ENCODE data around the gene VAV3.
"Not testable (repeated sequence)": the region's sequence is repeated elsewhere in the genome, so short reads cannot be mapped to it uniquely, and the experiment has no call there.

The VAV3 gene

GRCh38 chr1:107786203-107786845 is 178.7 kb downstream of the VAV3 start:
- no peak for DNase-seq

GRCh38 chr1:107785496-107786202 is 179.3 kb downstream of the VAV3 start:
- DNase-seq = peak; percentile 5

GRCh38 chr1:107782217-107782845 is 182.6 kb downstream of the VAV3 start:
- peak; percentile 38 for DNase-seq

GRCh38 chr1:107781245-107781644 is 183.7 kb downstream of the VAV3 start:
- no peak for DNase-seq

GRCh38 chr1:107777664-107778047 is 187.3 kb downstream of the VAV3 start:
- no peak for DNase-seq

GRCh38 chr1:107776900-107777663 is 187.9 kb downstream of the VAV3 start:
- peak; percentile 31 for DNase-seq

GRCh38 chr1:107771377-107771776 is 193.6 kb downstream of the VAV3 start:
- no peak for DNase-seq

GRCh38 chr1:107767156-107767582 is 197.8 kb downstream of the VAV3 start:
- DNase-seq = no peak

GRCh38 chr1:107766533-107766932 is 198.4 kb downstream of the VAV3 start:
- DNase-seq = no peak

- no peak for DNase-seq
Measured at GRCh38 chr1:107762751-107763390, 202.1 kb downstream of the VAV3 start.

GRCh38 chr1:107760065-107760464 is 204.9 kb downstream of the VAV3 start:
- DNase-seq = no peak

- DNase-seq = peak; percentile 66
Measured at GRCh38 chr1:107750364-107750959, 214.5 kb downstream of the VAV3 start.

- DNase-seq = peak; percentile 7
Measured at GRCh38 chr1:107748531-107748930, 216.4 kb downstream of the VAV3 start.

- no peak for DNase-seq
Measured at GRCh38 chr1:107741242-107741641, 223.7 kb downstream of the VAV3 start.

- DNase-seq = no peak
Measured at GRCh38 chr1:107740579-107740978, 224.4 kb downstream of the VAV3 start.

- no peak for DNase-seq
Measured at GRCh38 chr1:107739651-107740050, 225.3 kb downstream of the VAV3 start.

GRCh38 chr1:107739201-107739600 is 225.8 kb downstream of the VAV3 start:
- DNase-seq = no peak

GRCh38 chr1:107733401-107733800 is 231.6 kb downstream of the VAV3 start:
- not testable (repeated sequence) for DNase-seq

- DNase-seq = no peak
Measured at GRCh38 chr1:107727866-107728265, 237.1 kb downstream of the VAV3 start.

GRCh38 chr1:107726860-107727259 is 238.1 kb downstream of the VAV3 start:
- DNase-seq = no peak

GRCh38 chr1:107724648-107725047 is 240.3 kb downstream of the VAV3 start:
- no peak for DNase-seq

GRCh38 chr1:107720210-107720609 is 244.8 kb downstream of the VAV3 start:
- DNase-seq = not testable (repeated sequence)
